HEK293 (cell line): ENCODE measurements around the gene BRCC3.

ENCODE experiments used
- INSM2 ChIP-seq: fragments of 450-650 bp; formaldehyde crosslinking; IDR thresholded peaks from 2 replicates; pipeline ENCODE4 v1.5.1; 2016; ENCODE audit warnings: missing biosample characterization, missing genetic modification characterization
- KLF10 ChIP-seq: fragments of 450-650 bp; IDR thresholded peaks from 2 replicates; pipeline ENCODE4 v1.5.1; 2018; ENCODE audit warnings: missing biosample characterization, mild to moderate bottlenecking, missing genetic modification characterization
- KLF8 ChIP-seq: fragments of 450-650 bp; formaldehyde crosslinking; IDR thresholded peaks from 2 replicates; pipeline ENCODE4 v1.5.1; 2016; ENCODE audit warnings: missing biosample characterization, missing genetic modification characterization
- KLF9 ChIP-seq: fragments of 450-650 bp; formaldehyde crosslinking; IDR thresholded peaks from 2 replicates; pipeline ENCODE4 v1.5.1; 2016; ENCODE audit warnings: missing biosample characterization, missing genetic modification characterization, low read depth
- MEIS1 ChIP-seq: sonication (generic); formaldehyde crosslinking; IDR thresholded peaks from 2 replicates; pipeline ENCODE4 v1.8.1; 2022; ENCODE audit warnings: missing genetic modification reagents, mild to moderate bottlenecking, borderline replicate concordance
- REST ChIP-seq: fragments of 450-650 bp; formaldehyde crosslinking; IDR thresholded peaks from 2 replicates; pipeline ENCODE4 v1.5.1; 2016; ENCODE audit warnings: missing biosample characterization, missing genetic modification characterization
- SP2 ChIP-seq: fragments of 450-650 bp; formaldehyde crosslinking; IDR thresholded peaks from 2 replicates; pipeline ENCODE4 v1.5.1; 2016; ENCODE audit warnings: missing biosample characterization, missing genetic modification characterization
- TRIM28 ChIP-seq: IDR thresholded peaks from 2 replicates; pipeline ENCODE4 v1.6.1; 2011; ENCODE audit warnings: low read length, control low read depth, borderline replicate concordance
- YY1 ChIP-seq: fragments of 450-650 bp; formaldehyde crosslinking; IDR thresholded peaks from 2 replicates; pipeline ENCODE4 v1.5.1; 2018; ENCODE audit warnings: missing biosample characterization, missing genetic modification characterization
- ZBTB1 ChIP-seq: fragments of 450-650 bp; formaldehyde crosslinking; IDR thresholded peaks from 2 replicates; pipeline ENCODE4 v1.5.1; 2016; ENCODE audit warnings: missing biosample characterization, missing genetic modification characterization
- ZNF114 ChIP-seq: fragments of 450-650 bp; formaldehyde crosslinking; IDR thresholded peaks from 2 replicates; pipeline ENCODE4 v1.5.0; 2017; ENCODE audit warnings: missing biosample characterization, missing genetic modification characterization
- ZNF133 ChIP-seq: fragments of 450-650 bp; formaldehyde crosslinking; IDR thresholded peaks from 2 replicates; pipeline ENCODE4 v1.5.1; 2016; ENCODE audit warnings: missing biosample characterization, missing genetic modification characterization
- ZNF391 ChIP-seq: fragments of 450-650 bp; formaldehyde crosslinking; IDR thresholded peaks from 2 replicates; pipeline ENCODE4 v1.5.1; 2016; ENCODE audit warnings: low read depth, missing biosample characterization, missing genetic modification characterization, borderline replicate concordance
- ZNF404 ChIP-seq: fragments of 450-650 bp; formaldehyde crosslinking; IDR thresholded peaks from 2 replicates; pipeline ENCODE4 v1.5.1; 2017; ENCODE audit warnings: missing biosample characterization, missing genetic modification characterization
- ZNF513 ChIP-seq: fragments of 450-650 bp; IDR thresholded peaks from 2 replicates; pipeline ENCODE4 v1.5.1; 2018; ENCODE audit warnings: missing biosample characterization, missing genetic modification characterization
- ZNF670 ChIP-seq: fragments of 450-650 bp; formaldehyde crosslinking; IDR thresholded peaks from 2 replicates; pipeline ENCODE4 v1.5.1; 2016; ENCODE audit warnings: missing biosample characterization, missing genetic modification characterization, low read depth
- ZNF747 ChIP-seq: fragments of 450-650 bp; formaldehyde crosslinking; IDR thresholded peaks from 2 replicates; pipeline ENCODE4 v1.5.1; 2016; ENCODE audit warnings: missing biosample characterization, missing genetic modification characterization
- ZNF768 ChIP-seq: fragments of 450-650 bp; formaldehyde crosslinking; IDR thresholded peaks from 2 replicates; pipeline ENCODE4 v1.5.1; 2018; ENCODE audit warnings: missing biosample characterization, mild to moderate bottlenecking, missing genetic modification characterization
- ZSCAN30 ChIP-seq: fragments of 450-650 bp; IDR thresholded peaks from 2 replicates; pipeline ENCODE4 v1.5.1; 2018; ENCODE audit warnings: missing biosample characterization, mild to moderate bottlenecking, missing genetic modification characterization, moderate library complexity
- TF ChIP-seq, protein P1 (sequence below): fragments of 450-650 bp; formaldehyde crosslinking; IDR thresholded peaks from 2 replicates; pipeline ENCODE4 v1.5.1; 2016; ENCODE audit warnings: missing biosample characterization, missing genetic modification characterization
- TF ChIP-seq, protein P2 (sequence below): fragments of 450-650 bp; formaldehyde crosslinking; IDR thresholded peaks from 2 replicates; pipeline ENCODE4 v1.5.1; 2016; ENCODE audit warnings: missing biosample characterization, missing genetic modification characterization
- TF ChIP-seq, protein P3 (sequence below): fragments of 450-650 bp; formaldehyde crosslinking; IDR thresholded peaks from 2 replicates; pipeline ENCODE4 v1.5.1; 2016; ENCODE audit warnings: missing biosample characterization, missing genetic modification characterization
- TF ChIP-seq, protein P4 (sequence below): fragments of 450-650 bp; formaldehyde crosslinking; IDR thresholded peaks from 2 replicates; pipeline ENCODE4 v1.5.1; 2016; ENCODE audit warnings: missing biosample characterization, missing genetic modification characterization
- TF ChIP-seq, protein P5 (sequence below): fragments of 450-650 bp; formaldehyde crosslinking; IDR thresholded peaks from 2 replicates; pipeline ENCODE4 v1.5.1; 2017; ENCODE audit warnings: missing biosample characterization, missing genetic modification characterization

Gene BRCC3

GRCh38 chrX:155070975-155071693 is at the start of gene BRCC3, which contains the start of the genes CMC4 and MTCP1 (continued):
- TF ChIP-seq, protein P1, sequence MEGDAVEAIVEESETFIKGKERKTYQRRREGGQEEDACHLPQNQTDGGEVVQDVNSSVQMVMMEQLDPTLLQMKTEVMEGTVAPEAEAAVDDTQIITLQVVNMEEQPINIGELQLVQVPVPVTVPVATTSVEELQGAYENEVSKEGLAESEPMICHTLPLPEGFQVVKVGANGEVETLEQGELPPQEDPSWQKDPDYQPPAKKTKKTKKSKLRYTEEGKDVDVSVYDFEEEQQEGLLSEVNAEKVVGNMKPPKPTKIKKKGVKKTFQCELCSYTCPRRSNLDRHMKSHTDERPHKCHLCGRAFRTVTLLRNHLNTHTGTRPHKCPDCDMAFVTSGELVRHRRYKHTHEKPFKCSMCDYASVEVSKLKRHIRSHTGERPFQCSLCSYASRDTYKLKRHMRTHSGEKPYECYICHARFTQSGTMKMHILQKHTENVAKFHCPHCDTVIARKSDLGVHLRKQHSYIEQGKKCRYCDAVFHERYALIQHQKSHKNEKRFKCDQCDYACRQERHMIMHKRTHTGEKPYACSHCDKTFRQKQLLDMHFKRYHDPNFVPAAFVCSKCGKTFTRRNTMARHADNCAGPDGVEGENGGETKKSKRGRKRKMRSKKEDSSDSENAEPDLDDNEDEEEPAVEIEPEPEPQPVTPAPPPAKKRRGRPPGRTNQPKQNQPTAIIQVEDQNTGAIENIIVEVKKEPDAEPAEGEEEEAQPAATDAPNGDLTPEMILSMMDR (tag by site-specific recombination) = no peak
- TF ChIP-seq ZNF747 (tag by site-specific recombination) (no peak), YY1 (tag by site-specific recombination) (peak; percentile 90), ZNF768 (tag by site-specific recombination) (no peak), ZNF670 (tag by site-specific recombination) (no peak), ZNF404 (tag by site-specific recombination) (no peak), MEIS1 (no peak), KLF9 (tag by site-specific recombination) (no peak), INSM2 (tag by site-specific recombination) (no peak), TRIM28 (no peak), ZNF133 (no peak), REST (peak; percentile 21; the same call in 1 of the 2 replicates), SP2 (tag by site-specific recombination) (peak; percentile 59), ZBTB1 (no peak), ZNF513 (no peak), ZNF391 (tag by site-specific recombination) (0 out of 2 replicates have a peak, but pooled peaks have one; percentile 48), ZNF114 (tag by site-specific recombination) (no peak), ZSCAN30 (peak; percentile 44; the same call in 1 of the 2 replicates), KLF8 (tag by site-specific recombination) (peak; percentile 63), KLF10 (peak; percentile 35; the same call in 1 of the 2 replicates)
- TF ChIP-seq, protein P2, sequence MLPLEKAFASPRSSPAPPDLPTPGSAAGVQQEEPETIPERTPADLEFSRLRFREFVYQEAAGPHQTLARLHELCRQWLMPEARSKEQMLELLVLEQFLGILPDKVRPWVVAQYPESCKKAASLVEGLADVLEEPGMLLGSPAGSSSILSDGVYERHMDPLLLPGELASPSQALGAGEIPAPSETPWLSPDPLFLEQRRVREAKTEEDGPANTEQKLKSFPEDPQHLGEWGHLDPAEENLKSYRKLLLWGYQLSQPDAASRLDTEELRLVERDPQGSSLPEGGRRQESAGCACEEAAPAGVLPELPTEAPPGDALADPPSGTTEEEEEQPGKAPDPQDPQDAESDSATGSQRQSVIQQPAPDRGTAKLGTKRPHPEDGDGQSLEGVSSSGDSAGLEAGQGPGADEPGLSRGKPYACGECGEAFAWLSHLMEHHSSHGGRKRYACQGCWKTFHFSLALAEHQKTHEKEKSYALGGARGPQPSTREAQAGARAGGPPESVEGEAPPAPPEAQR = no peak
- TF ChIP-seq, protein P3, sequence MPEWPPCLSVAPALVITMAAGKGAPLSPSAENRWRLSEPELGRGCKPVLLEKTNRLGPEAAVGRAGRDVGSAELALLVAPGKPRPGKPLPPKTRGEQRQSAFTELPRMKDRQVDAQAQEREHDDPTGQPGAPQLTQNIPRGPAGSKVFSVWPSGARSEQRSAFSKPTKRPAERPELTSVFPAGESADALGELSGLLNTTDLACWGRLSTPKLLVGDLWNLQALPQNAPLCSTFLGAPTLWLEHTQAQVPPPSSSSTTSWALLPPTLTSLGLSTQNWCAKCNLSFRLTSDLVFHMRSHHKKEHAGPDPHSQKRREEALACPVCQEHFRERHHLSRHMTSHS (tag by site-specific recombination) = no peak
- TF ChIP-seq, protein P4, sequence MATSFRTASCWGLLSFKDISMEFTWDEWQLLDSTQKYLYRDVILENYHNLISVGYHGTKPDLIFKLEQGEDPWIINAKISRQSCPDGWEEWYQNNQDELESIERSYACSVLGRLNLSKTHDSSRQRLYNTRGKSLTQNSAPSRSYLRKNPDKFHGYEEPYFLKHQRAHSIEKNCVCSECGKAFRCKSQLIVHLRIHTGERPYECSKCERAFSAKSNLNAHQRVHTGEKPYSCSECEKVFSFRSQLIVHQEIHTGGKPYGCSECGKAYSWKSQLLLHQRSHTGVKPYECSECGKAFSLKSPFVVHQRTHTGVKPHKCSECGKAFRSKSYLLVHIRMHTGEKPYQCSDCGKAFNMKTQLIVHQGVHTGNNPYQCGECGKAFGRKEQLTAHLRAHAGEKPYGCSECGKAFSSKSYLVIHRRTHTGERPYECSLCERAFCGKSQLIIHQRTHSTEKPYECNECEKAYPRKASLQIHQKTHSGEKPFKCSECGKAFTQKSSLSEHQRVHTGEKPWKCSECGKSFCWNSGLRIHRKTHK (tag by site-specific recombination) = no peak
- TF ChIP-seq, protein P5, sequence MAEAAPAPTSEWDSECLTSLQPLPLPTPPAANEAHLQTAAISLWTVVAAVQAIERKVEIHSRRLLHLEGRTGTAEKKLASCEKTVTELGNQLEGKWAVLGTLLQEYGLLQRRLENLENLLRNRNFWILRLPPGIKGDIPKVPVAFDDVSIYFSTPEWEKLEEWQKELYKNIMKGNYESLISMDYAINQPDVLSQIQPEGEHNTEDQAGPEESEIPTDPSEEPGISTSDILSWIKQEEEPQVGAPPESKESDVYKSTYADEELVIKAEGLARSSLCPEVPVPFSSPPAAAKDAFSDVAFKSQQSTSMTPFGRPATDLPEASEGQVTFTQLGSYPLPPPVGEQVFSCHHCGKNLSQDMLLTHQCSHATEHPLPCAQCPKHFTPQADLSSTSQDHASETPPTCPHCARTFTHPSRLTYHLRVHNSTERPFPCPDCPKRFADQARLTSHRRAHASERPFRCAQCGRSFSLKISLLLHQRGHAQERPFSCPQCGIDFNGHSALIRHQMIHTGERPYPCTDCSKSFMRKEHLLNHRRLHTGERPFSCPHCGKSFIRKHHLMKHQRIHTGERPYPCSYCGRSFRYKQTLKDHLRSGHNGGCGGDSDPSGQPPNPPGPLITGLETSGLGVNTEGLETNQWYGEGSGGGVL (tag by site-specific recombination) = no peak
